A549 (cell line): Measurements from ENCODE around the gene HNMT.

Experiments
- BHLHE40 ChIP-seq: IDR thresholded peaks from 2 replicates; pipeline ENCODE4 v1.6.1; 2012; ENCODE audit warnings: low read depth, low read length, inconsistent platforms
- EHMT2 ChIP-seq: fragments of 200-600 bp; sonication (generic); IDR thresholded peaks from 2 replicates; pipeline ENCODE4 v1.6.1; 2016; ENCODE audit warnings: antibody characterized with exemption, low read depth, mild to moderate bottlenecking, moderate library complexity
- NFE2L2 ChIP-seq: fragments of 150-350 bp; conservative IDR thresholded peaks from 2 replicates; pipeline ENCODE4 v1.6.1; 2014; ENCODE audit warnings: low read length
- RAD21 ChIP-seq, 2 experiments: fragments of >200 bp in 1 of 2; sonication (Bioruptor Twin) in 1 of 2; formaldehyde crosslinking in 1 of 2; IDR thresholded peaks in 1 of 2; conservative IDR thresholded peaks in 1 of 2; 2 replicates in 1 of 2; 3 replicates in 1 of 2; pipeline ENCODE4 v1.6.1; 2012 to 2018; ENCODE audit warnings: inconsistent platforms in 1 of 2
- TF ChIP-seq, protein P1 (sequence below): fragments of >200 bp; sonication (Bioruptor Twin); formaldehyde crosslinking; IDR thresholded peaks from 3 replicates; pipeline ENCODE4 v1.5.1; 2016
- TF ChIP-seq, protein P2 (sequence below): fragments of 250-450 bp; sonication (Bioruptor Pico); IDR thresholded peaks from 2 replicates; pipeline ENCODE4 v1.5.0; 2021; ENCODE audit warnings: mild to moderate bottlenecking, moderate library complexity, borderline replicate concordance

DNA sequence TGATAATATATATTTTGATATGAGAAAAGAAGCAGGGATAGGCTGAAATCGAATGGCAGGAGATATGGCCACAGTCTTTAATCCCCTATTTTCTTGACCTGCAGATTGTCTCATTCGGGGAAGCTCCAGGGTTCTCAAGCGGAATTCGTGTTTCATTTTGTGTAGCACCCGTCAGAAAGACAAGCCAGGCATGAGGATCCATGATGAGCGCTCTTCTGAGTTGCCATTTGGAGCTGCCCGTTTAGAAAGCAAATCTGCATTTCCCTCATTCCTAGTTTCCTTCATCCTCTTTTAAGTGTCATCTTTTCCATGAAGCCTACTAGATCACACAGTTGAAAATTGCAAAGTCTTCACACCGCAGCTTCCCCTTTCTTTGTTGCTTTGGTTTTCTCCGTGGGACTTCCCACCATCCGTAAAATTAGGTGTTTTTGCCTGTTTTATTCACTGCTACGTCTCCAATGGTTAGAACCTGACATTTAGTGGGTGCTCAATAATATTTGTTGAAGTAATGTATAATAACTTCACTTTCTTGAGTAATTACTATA lies 16.9 kb downstream of the HNMT start:
- TF ChIP-seq, protein P1, sequence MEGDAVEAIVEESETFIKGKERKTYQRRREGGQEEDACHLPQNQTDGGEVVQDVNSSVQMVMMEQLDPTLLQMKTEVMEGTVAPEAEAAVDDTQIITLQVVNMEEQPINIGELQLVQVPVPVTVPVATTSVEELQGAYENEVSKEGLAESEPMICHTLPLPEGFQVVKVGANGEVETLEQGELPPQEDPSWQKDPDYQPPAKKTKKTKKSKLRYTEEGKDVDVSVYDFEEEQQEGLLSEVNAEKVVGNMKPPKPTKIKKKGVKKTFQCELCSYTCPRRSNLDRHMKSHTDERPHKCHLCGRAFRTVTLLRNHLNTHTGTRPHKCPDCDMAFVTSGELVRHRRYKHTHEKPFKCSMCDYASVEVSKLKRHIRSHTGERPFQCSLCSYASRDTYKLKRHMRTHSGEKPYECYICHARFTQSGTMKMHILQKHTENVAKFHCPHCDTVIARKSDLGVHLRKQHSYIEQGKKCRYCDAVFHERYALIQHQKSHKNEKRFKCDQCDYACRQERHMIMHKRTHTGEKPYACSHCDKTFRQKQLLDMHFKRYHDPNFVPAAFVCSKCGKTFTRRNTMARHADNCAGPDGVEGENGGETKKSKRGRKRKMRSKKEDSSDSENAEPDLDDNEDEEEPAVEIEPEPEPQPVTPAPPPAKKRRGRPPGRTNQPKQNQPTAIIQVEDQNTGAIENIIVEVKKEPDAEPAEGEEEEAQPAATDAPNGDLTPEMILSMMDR: no peak
- TF ChIP-seq RAD21 (conservative IDR thresholded peaks at IDR 0.05 in 1 of 2, IDR thresholded peaks at IDR 0.05 in 1 of 2) (no peak), EHMT2 (no peak), BHLHE40 (no peak), NFE2L2 (no peak)
- TF ChIP-seq, protein P2, sequence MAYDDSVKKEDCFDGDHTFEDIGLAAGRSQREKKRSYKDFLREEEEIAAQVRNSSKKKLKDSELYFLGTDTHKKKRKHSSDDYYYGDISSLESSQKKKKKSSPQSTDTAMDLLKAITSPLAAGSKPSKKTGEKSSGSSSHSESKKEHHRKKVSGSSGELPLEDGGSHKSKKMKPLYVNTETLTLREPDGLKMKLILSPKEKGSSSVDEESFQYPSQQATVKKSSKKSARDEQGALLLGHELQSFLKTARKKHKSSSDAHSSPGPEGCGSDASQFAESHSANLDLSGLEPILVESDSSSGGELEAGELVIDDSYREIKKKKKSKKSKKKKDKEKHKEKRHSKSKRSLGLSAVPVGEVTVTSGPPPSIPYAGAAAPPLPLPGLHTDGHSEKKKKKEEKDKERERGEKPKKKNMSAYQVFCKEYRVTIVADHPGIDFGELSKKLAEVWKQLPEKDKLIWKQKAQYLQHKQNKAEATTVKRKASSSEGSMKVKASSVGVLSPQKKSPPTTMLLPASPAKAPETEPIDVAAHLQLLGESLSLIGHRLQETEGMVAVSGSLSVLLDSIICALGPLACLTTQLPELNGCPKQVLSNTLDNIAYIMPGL (CRISPR knock-in tag): no peak
